22Rv1 (cell line): Measurements from ENCODE around the gene OR2M2.

Experiments used
- ZFX ChIP-seq: fragments of 450-650 bp; IDR thresholded peaks from 2 replicates; pipeline ENCODE4 v1.6.1; 2017; ENCODE audit warnings: antibody characterized with exemption, borderline replicate concordance
- TF ChIP-seq, protein P1 (sequence below): fragments of 450-650 bp; IDR thresholded peaks from 2 replicates; pipeline ENCODE4 v1.5.1; 2017; ENCODE audit warnings: mild to moderate bottlenecking

- TF ChIP-seq, protein P1, sequence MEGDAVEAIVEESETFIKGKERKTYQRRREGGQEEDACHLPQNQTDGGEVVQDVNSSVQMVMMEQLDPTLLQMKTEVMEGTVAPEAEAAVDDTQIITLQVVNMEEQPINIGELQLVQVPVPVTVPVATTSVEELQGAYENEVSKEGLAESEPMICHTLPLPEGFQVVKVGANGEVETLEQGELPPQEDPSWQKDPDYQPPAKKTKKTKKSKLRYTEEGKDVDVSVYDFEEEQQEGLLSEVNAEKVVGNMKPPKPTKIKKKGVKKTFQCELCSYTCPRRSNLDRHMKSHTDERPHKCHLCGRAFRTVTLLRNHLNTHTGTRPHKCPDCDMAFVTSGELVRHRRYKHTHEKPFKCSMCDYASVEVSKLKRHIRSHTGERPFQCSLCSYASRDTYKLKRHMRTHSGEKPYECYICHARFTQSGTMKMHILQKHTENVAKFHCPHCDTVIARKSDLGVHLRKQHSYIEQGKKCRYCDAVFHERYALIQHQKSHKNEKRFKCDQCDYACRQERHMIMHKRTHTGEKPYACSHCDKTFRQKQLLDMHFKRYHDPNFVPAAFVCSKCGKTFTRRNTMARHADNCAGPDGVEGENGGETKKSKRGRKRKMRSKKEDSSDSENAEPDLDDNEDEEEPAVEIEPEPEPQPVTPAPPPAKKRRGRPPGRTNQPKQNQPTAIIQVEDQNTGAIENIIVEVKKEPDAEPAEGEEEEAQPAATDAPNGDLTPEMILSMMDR = no peak
- TF ChIP-seq ZFX = no peak
These were observed 22.3 kb downstream of the OR2M2 start, which contains the start of gene OR2M3 for GRCh38 chr1:248196965-248197364.
